Stimulated activated naive CD8-positive, alpha-beta T cell treated with anti-CD3 and anti-CD28 coated beads, Interleukin-15, Interleukin-2, amounts not matched to agents 100 U/mL and 50 U/mL, for 24 hours (primary cell): ENCODE data around the gene ICE2.
"Not testable (repeated sequence)": the region's sequence is repeated elsewhere in the genome, so short reads cannot be mapped to it uniquely, and the experiment has no call there.

Experiments used
- ATAC-seq: fragments of 150-1000 bp; cut with Tn5 transposase; one replicate; pipeline ENCODE4 v1.10.0; 2021
- DNase-seq: peaks from one replicate; pipeline ENCODE4 v3.0.0; 2021

ICE2 gene

DNA sequence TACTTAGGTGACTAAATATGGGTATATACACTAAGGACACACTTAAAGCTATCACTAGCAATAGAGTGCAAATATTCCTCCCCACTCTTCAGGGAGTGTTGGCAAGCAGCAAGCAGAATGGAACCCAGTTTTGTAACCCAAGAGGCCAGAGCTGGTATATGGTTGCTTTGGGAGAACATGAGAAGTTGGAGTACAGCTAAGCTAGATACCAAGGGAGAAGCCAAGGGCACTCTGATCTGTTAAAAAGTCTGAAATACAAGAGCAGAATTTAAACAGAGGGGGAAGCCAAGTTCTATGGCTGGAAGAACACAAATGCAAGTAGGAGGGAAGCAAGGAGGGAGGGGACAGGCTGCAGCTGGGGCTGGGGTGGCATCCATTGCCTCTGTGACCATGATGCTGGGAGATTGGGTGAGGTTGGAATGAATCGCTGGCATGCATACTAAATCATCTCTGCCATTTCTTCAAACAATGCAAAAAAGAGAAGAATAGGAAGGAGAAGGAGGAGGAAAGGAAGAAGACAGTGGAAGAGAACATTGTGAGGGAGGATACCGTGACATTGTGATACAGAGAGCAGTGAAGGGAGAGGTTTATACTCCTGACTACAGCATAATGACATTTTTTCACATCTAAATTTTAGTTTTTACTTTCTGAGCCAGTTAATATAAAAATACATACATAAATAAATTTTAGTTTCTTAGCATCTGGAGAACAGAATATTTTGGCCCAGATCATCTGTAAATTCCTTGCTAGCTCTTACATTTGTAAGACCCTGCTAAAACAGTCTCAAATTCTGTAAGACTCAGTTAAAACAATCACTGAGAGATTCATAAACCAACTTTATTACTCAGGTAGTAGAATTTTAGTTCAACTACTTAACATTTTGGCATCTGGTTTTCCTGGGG lies 72.2 kb downstream of the ICE2 start:
- DNase-seq (no peak), ATAC-seq (no peak)

GRCh38 chr15:60405399-60405798 lies 73.5 kb downstream of the ICE2 start:
- DNase-seq (no peak), ATAC-seq (no peak)

GRCh38 chr15:60404351-60404750 lies 74.6 kb downstream of the ICE2 start:
- ATAC-seq, DNase-seq: not testable (repeated sequence)

GRCh38 chr15:60400944-60401343 lies 78.0 kb downstream of the ICE2 start:
- no peak for ATAC-seq

GRCh38 chr15:60399931-60400330 lies 79.0 kb downstream of the ICE2 start:
- ATAC-seq (no peak), DNase-seq (no peak)

More at GRCh38 chr15:60400944-60401343, 78.0 kb downstream of the ICE2 start:
- no peak for DNase-seq

GRCh38 chr15:60399246-60399915 lies 79.6 kb downstream of the ICE2 start:
- ATAC-seq (no peak), DNase-seq (no peak)

- peak; percentile 84 for ATAC-seq
- DNase-seq = peak; percentile 86
Observed at GRCh38 chr15:60397772-60398445, 81.0 kb downstream of the ICE2 start, which contains the start of gene ANXA2. TSS of gene ANXA2 (minus strand) at chr15:60397986. CDS start at chr15:60386075, 11,911 bp downstream.

- peak; percentile 70 for ATAC-seq
Observed at GRCh38 chr15:60396958-60397771, 81.8 kb downstream of the ICE2 start.

DNA sequence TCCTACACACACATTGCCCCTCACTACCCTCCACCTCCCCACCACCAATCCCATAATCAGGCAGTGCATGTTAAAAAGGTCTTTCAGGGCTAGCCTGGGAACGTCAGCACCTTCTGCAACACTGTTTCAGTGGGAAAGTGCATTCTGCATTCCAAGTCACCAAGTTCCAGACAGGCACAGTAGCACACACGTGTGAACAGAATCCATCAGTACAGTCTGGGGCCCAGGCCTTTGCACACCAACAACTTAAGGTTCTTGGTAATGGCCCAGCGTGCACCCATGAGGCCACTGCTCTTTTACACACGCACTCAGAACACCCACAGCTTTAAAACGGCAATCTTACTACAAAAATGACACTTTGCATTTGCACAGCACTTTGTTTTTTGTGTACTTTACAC lies 82.4 kb downstream of the ICE2 start:
- DNase-seq = no peak
- ATAC-seq = no peak

More at GRCh38 chr15:60396958-60397771, 81.8 kb downstream of the ICE2 start:
- peak; percentile 67 for DNase-seq

DNA sequence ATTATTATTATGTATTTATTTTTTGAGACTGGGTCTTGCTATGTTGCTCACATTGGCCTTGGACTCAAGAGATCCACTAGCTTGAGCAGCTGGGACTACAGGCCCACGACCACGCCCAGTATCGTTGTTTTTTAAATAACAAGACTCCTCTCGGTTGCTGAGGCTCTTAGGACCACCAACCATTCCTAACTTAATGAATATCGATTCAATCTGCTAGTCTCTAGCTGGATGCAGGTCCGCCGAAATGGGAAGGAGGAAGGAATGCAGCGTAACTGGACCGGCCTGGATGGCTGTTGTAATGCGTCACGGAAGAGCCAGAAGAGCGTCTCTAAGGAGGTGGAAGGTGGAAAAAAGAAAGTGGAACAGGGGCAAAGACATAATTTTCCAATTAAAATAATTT lies 82.8 kb downstream of the ICE2 start:
- DNase-seq (no peak), ATAC-seq (no peak)

DNA sequence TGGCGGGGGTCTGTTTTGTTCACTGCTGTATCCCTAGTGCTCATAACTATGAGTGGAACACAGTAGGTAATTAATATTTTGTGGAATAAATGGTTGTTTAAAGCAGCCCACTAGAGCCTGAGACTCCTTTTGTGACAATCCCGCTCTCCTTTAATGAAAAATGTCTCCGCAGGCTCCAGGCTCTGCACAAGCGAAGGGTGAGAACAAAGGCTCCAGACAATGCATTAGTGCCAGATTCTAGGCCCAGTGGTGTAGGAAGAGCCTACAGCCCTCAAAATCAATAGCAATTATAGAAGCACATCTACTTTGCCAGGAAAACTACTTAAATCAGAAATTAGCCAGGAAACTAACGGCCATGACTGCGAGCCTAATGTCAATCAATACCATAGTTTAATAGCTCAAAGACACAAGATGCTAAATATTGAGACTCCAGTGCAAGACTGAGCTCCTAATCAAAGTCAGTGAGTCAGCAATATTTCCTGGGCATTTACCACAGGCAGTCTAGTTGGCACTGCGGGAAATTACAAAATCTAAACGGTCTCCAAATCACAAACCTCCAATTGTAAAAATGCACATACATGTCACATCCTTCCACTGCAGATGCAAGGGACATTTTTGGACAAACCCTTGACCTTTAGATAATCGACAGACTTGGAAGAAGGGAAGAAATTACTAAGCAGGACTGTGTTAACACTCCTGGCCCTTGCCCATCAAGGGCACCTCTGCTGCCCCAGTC lies 83.5 kb downstream of the ICE2 start:
- no peak for DNase-seq

DNA sequence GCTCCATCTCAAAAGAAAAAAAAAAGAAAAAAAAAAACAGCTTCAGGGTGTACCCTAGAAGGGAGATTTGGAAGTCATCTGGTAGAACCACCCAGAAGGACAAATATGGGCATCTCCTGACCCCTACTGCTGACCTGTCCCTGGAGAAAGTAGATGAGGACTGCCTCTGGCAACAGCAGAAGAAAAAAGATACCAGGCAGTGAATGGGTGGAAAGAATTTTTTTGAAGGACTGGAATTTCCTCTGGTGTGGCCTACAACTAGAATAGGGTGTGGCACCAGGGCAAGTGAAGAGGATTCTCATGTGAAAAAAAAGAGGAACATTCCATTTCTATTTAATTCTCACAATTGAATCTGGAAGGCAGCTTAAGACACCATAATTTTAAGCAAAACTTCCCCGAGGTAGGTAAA lies 84.2 kb downstream of the ICE2 start:
- ATAC-seq = no peak
- no peak for DNase-seq

More for the DNA sequence above, 83.5 kb downstream of the ICE2 start:
- no peak for ATAC-seq

DNA sequence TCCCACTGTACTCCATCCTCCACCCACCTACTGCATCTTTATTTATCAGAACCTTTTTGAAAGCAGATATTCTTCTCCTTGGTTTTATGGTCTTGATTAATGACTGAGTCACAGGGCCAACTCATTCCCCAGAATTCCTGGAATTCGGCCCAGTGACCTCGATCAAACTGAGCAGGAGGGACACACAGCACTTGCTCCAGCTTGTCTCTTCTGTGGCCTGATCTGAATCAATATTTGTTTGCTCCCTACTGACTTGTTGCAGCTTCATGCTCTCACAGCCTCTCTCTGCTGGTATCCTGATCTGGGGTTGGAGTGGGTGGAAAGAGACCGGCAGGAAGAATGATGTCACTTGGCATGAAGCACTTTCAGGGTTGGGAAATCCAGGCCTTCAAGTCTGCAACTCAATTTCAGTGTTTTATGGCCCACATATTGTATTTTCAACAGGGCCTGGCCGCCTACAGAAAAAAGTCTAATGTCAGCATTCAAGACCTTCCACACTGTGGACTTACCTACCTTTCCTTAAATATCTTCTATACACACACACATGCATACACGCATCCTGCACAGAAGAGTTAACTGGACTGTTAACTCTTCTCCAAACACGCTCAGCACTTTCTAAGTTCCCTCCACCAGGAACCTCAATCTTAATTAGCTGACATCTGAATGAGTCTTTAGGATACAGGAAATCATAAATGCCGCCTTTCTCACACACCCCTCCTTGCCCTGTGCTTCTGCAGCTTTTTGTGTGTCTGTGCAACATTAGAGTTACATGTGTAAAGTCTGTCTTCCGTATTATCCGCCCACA lies 85.8 kb downstream of the ICE2 start:
- DNase-seq (no peak), ATAC-seq (no peak)

DNA sequence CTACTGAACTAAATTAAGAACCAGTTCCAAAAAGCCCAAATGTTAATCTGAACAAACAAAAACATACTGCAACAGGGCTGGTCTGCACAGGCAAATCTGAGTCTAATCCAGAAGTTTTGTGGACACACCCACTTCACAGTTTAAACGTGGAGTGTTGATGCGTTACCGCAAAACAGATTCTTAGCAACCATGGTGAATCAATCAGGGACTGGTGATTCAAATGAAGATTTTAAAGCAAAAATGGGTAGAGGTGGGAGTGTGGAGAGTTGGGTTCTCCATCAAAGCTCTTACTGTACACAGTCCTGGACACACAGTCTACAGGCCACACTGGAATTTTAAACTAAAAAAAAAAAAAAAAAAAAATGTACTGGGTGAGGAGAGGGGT lies 86.3 kb downstream of the ICE2 start:
- ATAC-seq (peak; percentile 55), DNase-seq (no peak)

DNA sequence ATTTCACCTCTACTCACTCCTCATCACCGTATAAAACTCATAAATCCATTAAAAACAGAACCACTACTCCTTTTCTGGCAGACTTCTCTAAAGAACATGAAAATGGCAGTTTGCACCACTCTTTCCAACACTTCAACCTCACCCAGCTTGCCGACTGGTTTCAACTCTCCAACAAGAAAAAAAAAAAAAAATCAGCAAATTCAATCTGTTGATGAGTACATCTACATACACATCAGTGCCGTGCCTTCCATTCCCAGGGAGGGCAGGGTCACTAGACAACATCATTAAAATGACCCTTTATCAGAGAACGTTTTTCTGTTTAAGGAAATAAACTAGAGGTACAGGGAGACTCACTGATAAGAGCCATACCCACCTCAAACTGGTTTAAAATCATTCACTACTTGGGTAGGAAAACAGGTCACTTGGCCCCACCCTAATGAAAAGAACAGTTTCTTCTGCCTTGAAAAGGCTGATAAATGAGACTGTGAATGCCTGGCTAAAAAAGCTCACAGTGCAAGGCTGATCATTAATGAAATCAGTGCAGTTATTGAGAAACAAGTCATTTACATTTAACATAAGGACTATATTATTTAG lies 87.1 kb downstream of the ICE2 start:
- no peak for DNase-seq
- no peak for ATAC-seq

DNA sequence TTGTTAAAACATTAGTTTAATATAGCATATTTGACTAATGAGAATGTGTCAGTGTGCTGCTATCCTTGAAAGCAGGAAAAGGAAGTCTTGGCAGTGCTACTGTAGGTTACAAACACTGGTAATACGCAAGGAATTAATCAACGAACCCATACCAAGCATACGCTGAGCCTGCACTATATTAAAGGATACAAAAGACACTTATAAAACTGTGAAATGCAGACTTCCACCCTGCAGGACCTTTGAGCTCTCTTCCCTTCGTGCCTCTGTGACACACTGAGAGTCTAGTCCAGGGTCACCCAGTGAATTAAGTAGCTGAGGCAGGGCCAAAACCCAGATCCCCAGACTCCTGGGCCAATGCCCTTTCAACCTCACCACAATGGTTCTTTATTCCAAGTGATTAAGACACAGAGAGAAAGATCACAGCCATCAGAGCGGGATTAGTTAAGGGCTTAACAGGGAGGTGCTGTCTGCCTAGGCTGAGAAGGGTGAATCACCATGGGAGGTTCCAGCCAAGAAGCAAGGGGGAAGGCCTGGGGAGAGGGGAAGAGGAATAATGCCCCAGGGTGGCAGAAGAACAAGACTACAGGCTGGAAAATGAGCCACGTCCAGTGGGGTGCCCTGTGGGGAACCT lies 88.0 kb downstream of the ICE2 start:
- DNase-seq (no peak), ATAC-seq (no peak)

DNA sequence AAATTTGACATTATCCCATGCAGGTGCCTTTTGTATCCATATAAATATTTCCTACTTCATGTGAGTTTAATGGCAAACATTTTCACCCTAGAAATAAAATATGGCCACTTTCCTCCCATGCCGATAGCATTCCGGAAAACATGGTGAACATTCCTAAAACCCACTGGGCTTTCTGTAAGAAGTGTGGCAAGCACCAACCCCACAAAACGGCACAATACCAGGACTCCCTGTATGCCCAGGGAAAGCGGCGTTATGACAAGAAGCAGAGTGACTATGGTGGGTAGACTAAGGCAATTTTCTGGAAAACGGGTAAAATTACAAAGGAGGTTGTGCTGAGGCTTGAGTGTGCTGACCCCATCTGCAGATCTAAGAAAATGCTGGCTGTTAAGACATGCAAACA lies 88.7 kb downstream of the ICE2 start:
- ATAC-seq (no peak), DNase-seq (no peak)

DNA sequence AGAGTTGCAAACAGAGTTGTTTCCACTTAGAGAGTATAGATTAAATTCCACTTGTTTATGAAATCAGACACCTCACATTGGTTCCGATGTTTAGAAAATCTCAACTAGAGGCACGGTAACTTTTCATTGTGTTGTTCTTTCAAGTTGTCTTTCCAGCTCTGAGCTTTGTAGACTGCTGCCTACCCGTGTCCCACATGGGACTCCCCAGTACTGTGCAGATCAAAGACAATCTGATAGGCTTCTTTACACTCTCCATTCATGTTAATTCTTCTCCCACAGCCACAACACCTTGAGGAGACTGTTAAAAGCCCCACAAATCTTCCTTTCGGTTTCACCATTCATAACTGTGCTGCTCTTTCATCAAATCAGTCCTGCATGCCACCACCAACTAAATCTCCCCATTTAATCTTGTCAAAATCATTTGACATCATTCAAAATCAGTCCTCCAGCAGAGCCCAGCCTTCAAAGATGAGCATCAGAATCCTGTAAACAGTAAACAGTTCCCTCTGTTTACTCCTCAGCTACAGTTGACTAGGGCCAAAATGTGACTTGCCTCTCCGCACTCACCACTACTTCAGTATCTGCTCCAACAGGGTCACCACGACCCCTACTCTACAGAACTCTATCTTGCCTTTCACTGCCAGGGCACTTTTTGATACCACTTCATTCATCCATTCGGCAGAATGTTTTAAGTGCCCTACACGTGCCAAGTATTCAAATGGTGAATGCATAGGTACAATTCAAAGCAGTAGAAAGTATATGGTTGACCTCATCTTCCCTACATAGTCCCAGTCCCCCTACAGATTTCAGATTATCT lies 89.5 kb downstream of the ICE2 start:
- DNase-seq (peak; percentile 16), ATAC-seq (peak; percentile 88)
